Type B pancreatic cell (in vitro differentiated cells): Measurements from ENCODE around the gene LAD1. TPM values are rescaled to one million over a fixed set of nuclear protein-coding genes. Genes with fewer than 3 reads are reported as not detected.

Experiments
- DNase-seq: peaks from one replicate; pipeline ENCODE4 v3.0.0; 2021; ENCODE audit warnings: mixed read lengths; ENCODE audit not compliant: unreplicated experiment; ENCODE audit errors: extremely low spot score
- H3K27ac Mint-ChIP-seq: 2 replicates; pipeline ENCODE4 v1.8.0; 2021; ENCODE audit warnings: mild to moderate bottlenecking, mixed read lengths
- H3K27me3 Mint-ChIP-seq: 2 replicates; pipeline ENCODE4 v1.8.0; 2021; ENCODE audit warnings: mixed read lengths
- H3K36me3 Mint-ChIP-seq: 2 replicates; pipeline ENCODE4 v1.8.0; 2021; ENCODE audit warnings: mixed read lengths
- H3K4me1 Mint-ChIP-seq: one replicate; pipeline ENCODE4 v1.8.0; 2021; ENCODE audit warnings: mixed read lengths; ENCODE audit not compliant: unreplicated experiment
- H3K4me3 Mint-ChIP-seq: 2 replicates; pipeline ENCODE4 v1.8.0; 2021; ENCODE audit warnings: mild to moderate bottlenecking, mixed read lengths
- H3K9me3 Mint-ChIP-seq: 2 replicates; pipeline ENCODE4 v1.8.0; 2021; ENCODE audit warnings: mixed read lengths
- total RNA-seq: library from RNA; stranded (reverse); gene quantifications from 2 replicates; pipeline ENCODE4 v1.2.1, GENCODE V29; 2021; ENCODE audit warnings: low replicate concordance
- TF ChIP-seq, protein P1 (sequence below): fragments of 200-600 bp; sonication (generic); conservative IDR thresholded peaks from 2 replicates; pipeline ENCODE4 v1.5.0; 2021; ENCODE audit warnings: antibody characterized with exemption, mild to moderate bottlenecking

LAD1 gene
- total RNA-seq, 1 donor from 2014 or later: 41.2 TPM

DNA sequence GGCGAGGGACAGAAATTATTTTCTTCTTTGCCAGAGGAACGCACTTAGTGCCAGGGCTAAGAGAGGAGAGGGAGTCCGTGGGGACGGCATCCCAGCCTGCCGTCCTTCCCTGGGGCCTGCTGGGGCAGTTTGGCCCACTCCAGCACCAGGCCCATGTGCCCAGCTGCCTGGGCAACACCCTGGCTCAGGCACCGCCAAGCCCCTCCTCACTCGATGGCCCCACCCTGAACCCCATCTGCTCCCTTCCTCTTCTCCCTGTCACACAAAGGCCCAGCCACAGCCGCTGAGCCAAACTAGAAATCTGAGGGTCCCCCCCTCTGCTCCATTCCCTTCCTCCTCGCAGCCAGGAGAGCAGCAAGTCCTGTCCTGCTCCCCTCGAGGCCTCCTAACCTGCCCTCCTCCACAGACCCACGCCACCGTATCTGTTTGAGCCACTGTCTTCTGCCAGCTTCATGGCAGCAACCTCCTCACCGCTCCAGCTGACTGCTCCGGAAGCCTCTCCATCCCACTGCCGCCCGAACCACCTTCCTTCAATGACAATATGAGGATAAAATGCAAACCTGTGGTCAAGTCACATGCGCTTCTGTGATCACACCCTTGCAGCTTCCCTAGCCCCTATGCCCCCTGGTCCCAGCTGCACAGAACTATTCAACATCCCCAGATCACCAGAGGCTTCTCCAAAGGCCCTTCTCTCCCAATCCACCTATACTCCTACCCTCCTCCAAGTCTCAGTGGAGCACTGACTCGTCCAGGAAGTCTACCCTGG lies 30.8 kb upstream of the LAD1 start:
- no peaks in the 10 kb centered on the region for H3K9me3 Mint-ChIP-seq
- no peak for DNase-seq

DNA sequence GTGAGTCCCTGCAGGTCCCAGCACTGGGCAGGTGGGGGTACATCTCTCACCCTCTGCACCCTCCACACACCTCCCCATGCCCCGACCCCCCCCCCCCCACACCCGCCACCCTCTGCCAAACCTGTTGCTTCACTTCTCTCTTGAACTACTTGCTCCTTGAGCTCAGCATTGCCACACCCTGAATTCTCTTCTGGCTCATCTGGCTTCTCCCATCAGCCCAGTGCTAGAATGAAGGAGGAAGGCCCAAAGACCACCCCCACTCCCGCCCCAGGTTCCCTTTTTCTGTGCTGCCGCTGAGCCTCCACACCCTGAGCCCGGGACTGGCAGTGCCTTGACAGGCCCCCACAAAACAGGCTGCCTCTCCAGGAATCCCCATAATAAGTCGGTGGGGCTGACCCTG lies 28.8 kb upstream of the LAD1 start:
- no peaks in the 10 kb centered on the region for H3K4me1 Mint-ChIP-seq
- H3K4me3 Mint-ChIP-seq: no peak overlapping the region
- DNase-seq: no peak
- TF ChIP-seq, protein P1, sequence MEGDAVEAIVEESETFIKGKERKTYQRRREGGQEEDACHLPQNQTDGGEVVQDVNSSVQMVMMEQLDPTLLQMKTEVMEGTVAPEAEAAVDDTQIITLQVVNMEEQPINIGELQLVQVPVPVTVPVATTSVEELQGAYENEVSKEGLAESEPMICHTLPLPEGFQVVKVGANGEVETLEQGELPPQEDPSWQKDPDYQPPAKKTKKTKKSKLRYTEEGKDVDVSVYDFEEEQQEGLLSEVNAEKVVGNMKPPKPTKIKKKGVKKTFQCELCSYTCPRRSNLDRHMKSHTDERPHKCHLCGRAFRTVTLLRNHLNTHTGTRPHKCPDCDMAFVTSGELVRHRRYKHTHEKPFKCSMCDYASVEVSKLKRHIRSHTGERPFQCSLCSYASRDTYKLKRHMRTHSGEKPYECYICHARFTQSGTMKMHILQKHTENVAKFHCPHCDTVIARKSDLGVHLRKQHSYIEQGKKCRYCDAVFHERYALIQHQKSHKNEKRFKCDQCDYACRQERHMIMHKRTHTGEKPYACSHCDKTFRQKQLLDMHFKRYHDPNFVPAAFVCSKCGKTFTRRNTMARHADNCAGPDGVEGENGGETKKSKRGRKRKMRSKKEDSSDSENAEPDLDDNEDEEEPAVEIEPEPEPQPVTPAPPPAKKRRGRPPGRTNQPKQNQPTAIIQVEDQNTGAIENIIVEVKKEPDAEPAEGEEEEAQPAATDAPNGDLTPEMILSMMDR: no peak
- H3K9me3 Mint-ChIP-seq: no peaks in the 10 kb centered on the region
- no peaks in the 10 kb centered on the region for H3K36me3 Mint-ChIP-seq
- H3K27me3 Mint-ChIP-seq: peaks cover 3% of the 10 kb centered on the region
- H3K27ac Mint-ChIP-seq: no peak overlapping the region

More for the DNA sequence above, 30.8 kb upstream of the LAD1 start:
- peak overlapping the region; percentile 32 for H3K27ac Mint-ChIP-seq
- H3K36me3 Mint-ChIP-seq: no peaks in the 10 kb centered on the region
- H3K27me3 Mint-ChIP-seq: peaks cover 3% of the 10 kb centered on the region
- no peak overlapping the region for H3K4me3 Mint-ChIP-seq
- TF ChIP-seq, protein P1: no peak
- no peaks in the 10 kb centered on the region for H3K4me1 Mint-ChIP-seq

DNA sequence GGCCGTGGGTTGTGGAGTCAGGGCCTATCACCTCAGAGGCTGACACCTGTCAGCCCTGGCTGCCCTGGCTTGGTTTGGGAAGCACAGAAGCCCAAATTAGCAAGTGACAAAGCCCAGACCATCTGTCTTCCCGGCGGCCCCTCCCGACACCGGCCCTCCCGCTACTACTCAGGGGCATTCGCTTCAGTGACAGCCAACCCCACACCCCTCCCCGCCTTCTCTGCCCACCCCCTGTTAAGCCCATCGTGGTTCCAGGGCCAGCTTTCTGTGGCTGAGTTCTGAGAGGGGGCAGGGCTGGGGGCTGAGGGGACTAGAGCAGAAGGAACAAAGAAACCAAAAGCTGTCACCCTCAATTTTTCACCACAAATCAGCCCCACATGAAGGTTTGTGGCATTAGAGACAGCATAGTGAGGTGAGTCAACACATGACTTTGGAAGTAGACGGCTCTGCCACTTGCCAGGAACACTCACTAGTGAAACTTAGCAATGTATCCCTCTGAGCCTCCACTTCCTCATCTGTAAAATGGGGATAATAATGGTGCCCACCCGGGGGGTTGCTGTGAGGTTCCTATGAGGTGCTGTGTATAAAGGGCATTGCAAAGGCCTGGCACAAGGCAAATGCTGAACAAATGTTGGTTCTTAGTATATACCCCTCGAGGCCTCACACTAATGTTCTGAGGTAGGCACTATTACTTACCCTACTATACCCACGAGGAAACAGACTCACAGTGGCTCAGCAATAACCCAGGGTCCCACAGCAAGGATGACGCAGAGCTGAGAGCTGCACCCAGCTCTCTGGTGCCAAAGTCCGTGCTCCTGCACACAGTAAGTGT lies 27.6 kb upstream of the LAD1 start:
- TF ChIP-seq, protein P1: no peak
- Mint-ChIP-seq H3K9me3 (no peaks in the 10 kb centered on the region), H3K27me3 (peaks cover 3% of the 10 kb centered on the region), H3K27ac (no peak overlapping the region), H3K36me3 (no peaks in the 10 kb centered on the region), H3K4me3 (no peak overlapping the region), H3K4me1 (no peaks in the 10 kb centered on the region)
- DNase-seq: no peak

DNA sequence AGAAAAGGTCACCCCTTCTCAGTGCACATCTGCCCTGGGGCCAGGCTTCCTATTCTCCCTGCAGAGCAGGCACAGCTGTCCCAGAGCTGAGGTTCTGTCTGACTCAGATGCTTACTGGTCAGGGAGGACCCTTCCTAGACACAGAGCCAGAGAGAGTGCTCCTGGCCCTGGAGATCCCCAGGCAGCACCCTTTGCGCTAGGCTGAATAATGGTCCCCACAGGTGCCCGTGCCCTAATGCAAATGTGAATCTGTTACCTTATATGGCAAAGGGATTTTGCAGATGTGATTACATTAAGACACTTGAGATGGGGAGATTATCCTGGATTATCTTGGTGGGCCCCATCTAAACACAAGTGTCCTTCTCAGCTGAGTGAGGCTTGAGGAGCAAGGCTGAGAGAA lies 25.0 kb upstream of the LAD1 start:
- no peak overlapping the region for H3K27ac Mint-ChIP-seq
- no peaks in the 10 kb centered on the region for H3K9me3 Mint-ChIP-seq
- H3K4me1 Mint-ChIP-seq: peaks cover 11% of the 10 kb centered on the region
- TF ChIP-seq, protein P1: no peak
- H3K4me3 Mint-ChIP-seq: no peak overlapping the region
- peaks cover 6% of the 10 kb centered on the region for H3K27me3 Mint-ChIP-seq
- H3K36me3 Mint-ChIP-seq: no peaks in the 10 kb centered on the region
- DNase-seq: no peak

DNA sequence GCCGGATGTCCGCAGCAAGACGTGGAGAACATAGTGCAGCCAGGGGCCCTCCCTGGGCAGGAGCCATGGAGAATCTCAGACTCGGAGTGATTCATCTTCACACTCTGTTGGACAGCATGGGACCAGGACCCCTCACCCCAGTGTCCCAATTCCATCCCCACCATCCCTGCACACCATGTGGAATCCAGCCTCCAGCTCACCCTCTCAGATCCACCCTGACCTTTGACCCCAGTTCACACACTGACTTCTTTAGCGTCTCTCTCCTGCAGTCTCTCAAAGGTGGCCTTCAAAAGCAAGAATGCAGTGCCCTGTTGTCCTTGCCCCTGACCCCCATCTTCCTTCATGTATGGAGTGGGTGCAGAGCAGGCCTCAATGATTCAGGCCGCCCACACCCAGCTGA lies 24.5 kb upstream of the LAD1 start:
- no peak overlapping the region for H3K4me3 Mint-ChIP-seq
- no peak overlapping the region for H3K27ac Mint-ChIP-seq
- H3K27me3 Mint-ChIP-seq: peaks cover 6% of the 10 kb centered on the region
- no peaks in the 10 kb centered on the region for H3K9me3 Mint-ChIP-seq
- no peak for DNase-seq
- H3K4me1 Mint-ChIP-seq: peaks cover 11% of the 10 kb centered on the region
- H3K36me3 Mint-ChIP-seq: no peaks in the 10 kb centered on the region
- TF ChIP-seq, protein P1: no peak
